NCI-H524 (cell line): ENCODE measurements around the gene PLPPR3.
"Not testable (repeated sequence)": the region's sequence is repeated elsewhere in the genome, so short reads cannot be mapped to it uniquely, and the experiment has no call there.

Source experiments
- DNase-seq, 2 experiments: peaks; one replicate each; lab custom pipeline; 2025; lab: John Stamatoyannopoulos, UW

Gene PLPPR3

GRCh38 chr19:854549-854948, 32.8 kb upstream of the PLPPR3 start:
- DNase-seq, result no peak

DNA sequence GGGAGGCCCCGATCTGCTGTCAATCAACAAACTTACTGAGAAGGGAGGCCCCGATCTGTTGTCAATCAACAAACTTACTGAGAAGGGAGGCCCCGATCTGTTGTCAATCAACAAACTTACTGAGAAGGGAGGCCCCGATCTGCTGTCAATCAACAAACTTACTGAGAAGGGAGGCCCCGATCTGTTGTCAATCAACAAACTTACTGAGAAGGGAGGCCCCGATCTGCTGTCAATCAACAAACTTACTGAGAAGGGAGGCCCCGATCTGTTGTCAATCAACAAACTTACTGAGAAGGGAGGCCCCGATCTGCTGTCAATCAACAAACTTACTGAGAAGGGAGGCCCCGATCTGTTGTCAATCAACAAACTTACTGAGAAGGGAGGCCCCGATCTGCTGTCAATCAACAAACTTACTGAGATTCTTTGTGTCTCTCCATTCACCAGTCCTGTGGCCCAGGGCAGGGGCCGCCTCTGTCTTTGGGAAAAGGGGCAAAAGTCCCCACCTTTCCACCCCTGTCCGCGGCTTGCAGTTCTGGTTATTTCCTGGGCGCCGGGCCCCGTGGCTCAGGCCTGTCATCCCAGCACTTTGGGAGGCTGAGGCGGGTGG, 32.0 kb upstream of the PLPPR3 start:
- not testable (repeated sequence) for DNase-seq

DNA sequence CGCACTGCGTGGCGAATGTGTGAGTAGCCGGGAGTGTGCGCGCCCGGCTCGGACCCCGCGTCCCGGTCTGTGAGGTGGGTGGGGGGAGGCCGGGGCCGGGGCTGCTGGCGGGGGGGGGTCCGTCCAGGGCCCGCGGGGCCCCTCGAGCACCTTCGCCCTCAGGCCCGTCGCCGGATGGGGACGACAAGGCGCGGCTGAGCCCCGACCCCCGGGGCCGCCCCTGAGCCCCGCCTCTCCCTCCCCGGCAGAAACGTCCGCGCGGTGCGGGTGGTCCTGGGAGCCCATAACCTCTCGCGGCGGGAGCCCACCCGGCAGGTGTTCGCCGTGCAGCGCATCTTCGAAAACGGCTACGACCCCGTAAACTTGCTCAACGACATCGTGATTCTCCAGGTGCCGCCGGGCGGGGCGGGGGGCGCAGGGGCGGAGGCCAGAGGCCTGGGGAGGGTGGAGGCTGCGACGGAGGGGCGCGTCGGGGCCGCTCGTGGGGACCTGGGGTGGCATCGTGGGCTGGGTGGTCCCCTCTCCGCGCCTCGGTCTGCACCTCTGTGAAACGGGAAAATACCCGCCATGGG, 31.3 kb upstream of the PLPPR3 start:
- no peak for DNase-seq

- DNase-seq, result no peak
These were observed 30.6 kb upstream of the PLPPR3 start, which contains the start of gene ELANE for GRCh38 chr19:852136-853013. Gene ELANE, plus strand, starts transcription at chr19:852303. Its CDS starts 26 bp downstream, at chr19:852329.

GRCh38 chr19:850979-851335, 29.2 kb upstream of the PLPPR3 start:
- DNase-seq, result no peak

- DNase-seq, result peak; percentile 52 to 76
These were observed 28.6 kb upstream of the PLPPR3 start for GRCh38 chr19:850221-850978.

GRCh38 chr19:849195-849594, 27.4 kb upstream of the PLPPR3 start:
- DNase-seq, result not testable (repeated sequence)

DNA sequence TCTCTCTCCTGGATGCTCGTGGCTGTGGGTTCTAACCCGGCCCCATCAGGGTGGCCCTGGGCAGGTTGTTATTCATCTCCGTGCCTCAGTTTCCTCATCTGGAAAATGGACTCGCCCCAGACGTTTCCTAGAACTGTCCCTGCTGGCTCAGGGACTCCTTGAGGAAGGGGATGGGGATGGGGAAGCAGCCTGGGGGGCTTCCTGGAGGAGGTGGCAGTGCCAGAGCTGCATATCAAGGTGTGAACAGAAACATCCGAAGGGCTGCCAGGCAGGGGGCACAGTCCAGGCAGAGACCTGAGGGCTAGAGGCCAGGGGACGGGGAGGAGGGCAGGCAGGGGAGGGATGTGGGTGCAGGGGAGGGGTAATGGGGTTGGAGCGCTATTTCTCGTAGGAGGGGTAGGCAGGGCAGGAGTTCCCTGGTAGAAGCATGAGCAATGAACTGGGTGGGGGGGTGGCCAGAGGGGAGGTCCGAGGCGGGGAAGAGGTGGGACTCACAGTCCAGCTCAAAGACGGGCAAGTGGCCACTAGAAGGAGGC, 26.7 kb upstream of the PLPPR3 start:
- no peak for DNase-seq

- DNase-seq, result no peak
These were observed 24.2 kb upstream of the PLPPR3 start for GRCh38 chr19:845707-846521.

GRCh38 chr19:844546-844971, 22.8 kb upstream of the PLPPR3 start:
- DNase-seq, result no peak

- DNase-seq, result no peak
These were observed 22.2 kb upstream of the PLPPR3 start for GRCh38 chr19:843836-844545.

DNA sequence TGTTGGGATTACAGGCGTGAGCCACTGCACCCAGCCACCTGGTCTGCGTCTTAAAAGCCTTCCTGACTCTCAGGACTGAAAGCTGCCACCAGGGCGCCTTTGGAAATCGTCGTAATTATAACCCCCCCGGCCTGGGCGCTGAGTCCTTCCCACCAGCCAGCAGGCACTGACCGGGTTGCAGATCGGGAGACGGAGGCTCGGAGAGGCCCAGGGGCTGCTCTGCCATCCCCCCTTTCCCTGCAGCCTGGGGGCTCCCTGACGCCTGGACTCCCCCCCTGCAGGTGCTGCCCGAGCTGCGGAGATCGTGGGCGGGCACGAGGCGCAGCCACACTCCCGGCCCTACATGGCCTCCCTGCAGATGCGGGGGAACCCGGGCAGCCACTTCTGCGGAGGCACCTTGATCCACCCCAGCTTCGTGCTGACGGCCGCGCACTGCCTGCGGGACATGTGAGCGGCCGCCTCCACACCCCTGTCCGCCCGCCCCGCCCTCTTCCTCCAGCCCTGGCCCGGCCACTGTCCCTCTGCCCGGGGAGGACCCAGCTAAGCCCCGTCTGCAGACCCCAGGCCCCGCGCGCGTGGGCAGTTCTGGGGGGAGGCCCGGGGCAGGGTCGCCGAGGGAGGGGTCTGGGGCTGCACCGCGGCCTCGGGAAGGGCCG, 21.6 kb upstream of the PLPPR3 start:
- peak in 1 of 2 experiments; percentile 42 for DNase-seq

GRCh38 chr19:842802-843179, 21.0 kb upstream of the PLPPR3 start:
- DNase-seq, result not testable (repeated sequence)

DNA sequence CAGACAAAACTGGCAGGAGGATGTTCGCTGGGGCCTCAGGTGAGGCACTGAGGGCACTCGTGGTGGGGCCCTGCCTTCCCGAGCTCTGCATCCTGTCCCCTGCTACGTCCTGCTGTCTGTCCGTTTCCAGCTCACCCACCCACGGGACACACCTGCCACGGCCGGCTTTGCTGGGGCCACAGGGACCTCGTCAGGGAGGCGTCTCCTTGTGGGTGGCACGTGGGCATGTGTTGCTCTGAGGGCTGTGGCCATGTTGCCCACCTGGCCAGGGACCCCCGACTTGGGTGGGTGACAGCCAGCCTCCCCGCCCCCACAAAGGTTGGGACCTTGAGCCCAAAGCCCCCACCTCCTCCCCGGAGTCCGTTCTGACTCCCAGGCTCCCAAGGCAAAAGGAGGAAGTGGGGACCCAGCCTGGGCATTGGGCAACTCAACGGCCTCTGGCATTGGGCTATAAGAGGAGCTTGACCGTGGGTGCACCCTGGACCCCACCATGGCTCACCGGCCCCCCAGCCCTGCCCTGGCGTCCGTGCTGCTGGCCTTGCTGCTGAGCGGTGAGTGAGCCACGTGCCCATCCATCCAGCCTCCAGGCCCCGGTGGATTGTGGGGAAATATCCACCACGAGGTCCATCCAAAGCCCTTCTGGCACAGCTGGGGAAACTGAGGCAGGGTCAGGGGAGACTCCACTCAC, 18.9 kb upstream of the PLPPR3 start, which contains the start of gene PRTN3:
Gene PRTN3 (plus strand): TSS at position 481 of the 688 bp plus-strand sequence. CDS start 10 bp downstream, at position 491.
- no peak for DNase-seq

DNA sequence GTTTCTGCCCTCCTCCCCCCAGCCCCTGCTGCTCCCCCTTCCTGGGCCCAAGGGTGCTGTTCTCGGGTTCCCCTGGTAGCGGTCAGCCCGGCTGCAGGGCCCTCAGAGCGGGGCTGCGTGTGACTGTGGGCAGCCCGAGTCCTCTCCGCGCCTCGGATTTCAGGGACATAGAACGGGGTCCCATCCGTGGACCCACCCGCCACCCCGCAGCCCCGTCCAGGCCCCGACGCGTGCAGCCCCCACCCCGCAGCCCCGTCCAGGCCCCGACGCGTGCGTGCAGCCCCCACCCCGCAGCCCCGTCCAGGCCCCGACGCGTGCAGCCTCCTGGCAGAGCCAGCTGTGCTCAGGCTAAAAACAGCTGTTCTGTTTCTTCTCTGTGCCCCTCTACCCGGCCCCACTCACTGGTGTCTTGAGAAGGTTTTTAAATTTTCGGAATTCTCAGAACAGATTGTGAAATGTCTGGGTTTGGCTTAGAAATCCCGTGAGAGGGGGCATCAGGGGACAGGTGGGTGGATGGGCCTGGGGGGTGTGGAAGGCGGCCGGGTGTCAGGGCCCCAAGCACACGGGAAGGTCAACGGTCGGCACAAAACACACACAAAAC, 13.6 kb upstream of the PLPPR3 start:
- DNase-seq, result no peak

DNA sequence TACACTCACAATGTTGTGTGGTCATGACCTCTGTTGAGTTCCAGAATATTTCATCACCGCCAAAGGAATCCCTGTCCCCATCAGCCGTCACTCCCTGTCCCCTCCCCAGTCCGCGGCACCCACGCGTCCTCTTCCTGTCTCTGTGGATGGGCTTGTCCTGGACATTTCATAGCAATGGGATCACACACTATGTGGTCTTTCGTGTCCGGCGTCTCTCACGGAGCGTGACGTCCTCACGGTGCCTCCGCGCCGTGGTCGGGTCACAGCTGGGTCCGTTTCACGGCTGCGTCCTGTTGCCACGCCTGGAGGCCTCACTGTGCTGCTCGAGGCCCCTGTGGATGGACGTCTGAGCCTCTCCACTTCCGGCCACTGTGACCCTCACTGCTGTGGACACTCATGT, 12.5 kb upstream of the PLPPR3 start:
- no peak for DNase-seq

- no peak for DNase-seq
These were observed 9.9 kb upstream of the PLPPR3 start for GRCh38 chr19:831407-832369.
